HG02973 (cell line): ENCODE results near the gene ARFGAP2.

ENCODE experiments used
- ATAC-seq: cut with Tn5 transposase; IDR thresholded peaks from one replicate; pipeline ENCODE4 v1.9.1; 2021; ENCODE audit warnings: moderate library complexity; ENCODE audit not compliant: unreplicated experiment

The ARFGAP2 gene

GRCh38 chr11:47152126-47152952 lies 24.3 kb downstream of the ARFGAP2 start:
- no peak for ATAC-seq

GRCh38 chr11:47149782-47150181 lies 26.9 kb downstream of the ARFGAP2 start:
- ATAC-seq: no peak

GRCh38 chr11:47148903-47149531 lies 27.7 kb downstream of the ARFGAP2 start:
- no peak for ATAC-seq

GRCh38 chr11:47148270-47148669 lies 28.4 kb downstream of the ARFGAP2 start:
- no peak for ATAC-seq

GRCh38 chr11:47147681-47148080 lies 29.0 kb downstream of the ARFGAP2 start:
- ATAC-seq: no peak

GRCh38 chr11:47147250-47147649 lies 29.4 kb downstream of the ARFGAP2 start:
- ATAC-seq: no peak

- no peak for ATAC-seq
These were observed 32.1 kb downstream of the ARFGAP2 start for GRCh38 chr11:47144541-47144940.

- no peak for ATAC-seq
These were observed 33.4 kb downstream of the ARFGAP2 start for GRCh38 chr11:47143322-47143721.

GRCh38 chr11:47139878-47140277 lies 36.8 kb downstream of the ARFGAP2 start:
- no peak for ATAC-seq

GRCh38 chr11:47137476-47137875 lies 39.2 kb downstream of the ARFGAP2 start:
- ATAC-seq: no peak

- no peak for ATAC-seq
These were observed 39.8 kb downstream of the ARFGAP2 start for GRCh38 chr11:47136921-47137320.

- no peak for ATAC-seq
These were observed 40.4 kb downstream of the ARFGAP2 start for GRCh38 chr11:47136327-47136726.

GRCh38 chr11:47132981-47133380 lies 43.7 kb downstream of the ARFGAP2 start:
- no peak for ATAC-seq

GRCh38 chr11:47132490-47132889 lies 44.2 kb downstream of the ARFGAP2 start:
- no peak for ATAC-seq

GRCh38 chr11:47131136-47131535 lies 45.5 kb downstream of the ARFGAP2 start:
- no peak for ATAC-seq

- ATAC-seq: no peak
These were observed 46.1 kb downstream of the ARFGAP2 start for GRCh38 chr11:47130543-47130942.

GRCh38 chr11:47127213-47127612 lies 49.5 kb downstream of the ARFGAP2 start:
- ATAC-seq: no peak

- ATAC-seq: no peak
These were observed 51.6 kb downstream of the ARFGAP2 start for GRCh38 chr11:47125083-47125482.

GRCh38 chr11:47124675-47125074 lies 52.0 kb downstream of the ARFGAP2 start:
- ATAC-seq: no peak

GRCh38 chr11:47123094-47123493 lies 53.6 kb downstream of the ARFGAP2 start:
- no peak for ATAC-seq

- no peak for ATAC-seq
These were observed 54.9 kb downstream of the ARFGAP2 start for GRCh38 chr11:47121731-47122130.

- no peak for ATAC-seq
These were observed 55.6 kb downstream of the ARFGAP2 start for GRCh38 chr11:47121056-47121455.
